ENCODE results near the gene KREMEN2.
A peak's percentile ranks its signal among the peaks of the same experiment; 100 is the strongest.

The KREMEN2 gene

DNA sequence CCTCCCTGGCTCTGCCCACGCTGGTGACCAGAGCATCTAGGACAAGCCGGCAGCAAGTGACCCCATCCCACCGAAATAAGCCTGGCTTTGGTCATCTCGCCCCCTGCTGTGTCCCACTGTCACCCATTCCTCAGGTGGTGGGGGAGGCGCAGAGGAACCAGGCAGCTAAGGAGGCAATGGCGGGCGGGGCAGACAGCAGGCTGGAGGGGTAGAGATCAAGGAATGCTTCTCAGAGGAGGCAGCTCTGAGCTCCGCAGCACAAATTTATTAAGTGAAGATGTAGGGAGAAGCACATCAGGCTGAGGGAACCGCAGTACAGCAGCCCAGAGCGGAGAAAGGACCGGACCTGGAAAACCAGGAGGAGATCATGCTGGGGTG lies 7.5 kb upstream of the KREMEN2 start:
- no peaks in the 10 kb centered on the region for H3K27me3 ChIP-seq (ENCODE audit: insufficient read depth, low read length, poor library complexity, severe bottlenecking)
- H2AFZ ChIP-seq (ENCODE audit: low read length) = peak overlapping the region; percentile 57; the same call in 1 of the 2 replicates
- no peaks in the 10 kb centered on the region for H3K36me3 ChIP-seq (ENCODE audit: insufficient read depth, low read length)
- peak overlapping the region; percentile 55 for H3K9ac ChIP-seq (ENCODE audit: low read depth, low read length, poor library complexity, severe bottlenecking)
- no peaks in the 10 kb centered on the region for H3K9me2 ChIP-seq (replicated peaks; ENCODE audit: low read depth, low read length)
- no peaks in the 10 kb centered on the region for H4K20me1 ChIP-seq (ENCODE audit: insufficient read depth, low read length, poor library complexity, severe bottlenecking)
- H3K4me1 ChIP-seq (ENCODE audit: insufficient read depth, low read length, poor library complexity, severe bottlenecking) = peaks cover 4% of the 10 kb centered on the region
- TF ChIP-seq, protein P1, sequence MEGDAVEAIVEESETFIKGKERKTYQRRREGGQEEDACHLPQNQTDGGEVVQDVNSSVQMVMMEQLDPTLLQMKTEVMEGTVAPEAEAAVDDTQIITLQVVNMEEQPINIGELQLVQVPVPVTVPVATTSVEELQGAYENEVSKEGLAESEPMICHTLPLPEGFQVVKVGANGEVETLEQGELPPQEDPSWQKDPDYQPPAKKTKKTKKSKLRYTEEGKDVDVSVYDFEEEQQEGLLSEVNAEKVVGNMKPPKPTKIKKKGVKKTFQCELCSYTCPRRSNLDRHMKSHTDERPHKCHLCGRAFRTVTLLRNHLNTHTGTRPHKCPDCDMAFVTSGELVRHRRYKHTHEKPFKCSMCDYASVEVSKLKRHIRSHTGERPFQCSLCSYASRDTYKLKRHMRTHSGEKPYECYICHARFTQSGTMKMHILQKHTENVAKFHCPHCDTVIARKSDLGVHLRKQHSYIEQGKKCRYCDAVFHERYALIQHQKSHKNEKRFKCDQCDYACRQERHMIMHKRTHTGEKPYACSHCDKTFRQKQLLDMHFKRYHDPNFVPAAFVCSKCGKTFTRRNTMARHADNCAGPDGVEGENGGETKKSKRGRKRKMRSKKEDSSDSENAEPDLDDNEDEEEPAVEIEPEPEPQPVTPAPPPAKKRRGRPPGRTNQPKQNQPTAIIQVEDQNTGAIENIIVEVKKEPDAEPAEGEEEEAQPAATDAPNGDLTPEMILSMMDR (conservative IDR thresholded peaks at IDR 0.05; ENCODE audit: low read length) = no peak
- H3K4me3 ChIP-seq (ENCODE audit: low read length, poor library complexity, severe bottlenecking) = no peak overlapping the region
- no peaks in the 10 kb centered on the region for H3F3A ChIP-seq (ENCODE audit: low read depth)
- no peaks in the 10 kb centered on the region for H3K79me2 ChIP-seq (ENCODE audit: insufficient read depth, low read length)
- H3K4me2 ChIP-seq (ENCODE audit: low read depth, low read length, poor library complexity, severe bottlenecking) = peak overlapping the region; percentile 65
- no peaks in the 10 kb centered on the region for H3K9me3 ChIP-seq (ENCODE audit: insufficient read depth, low read depth, low read length)

DNA sequence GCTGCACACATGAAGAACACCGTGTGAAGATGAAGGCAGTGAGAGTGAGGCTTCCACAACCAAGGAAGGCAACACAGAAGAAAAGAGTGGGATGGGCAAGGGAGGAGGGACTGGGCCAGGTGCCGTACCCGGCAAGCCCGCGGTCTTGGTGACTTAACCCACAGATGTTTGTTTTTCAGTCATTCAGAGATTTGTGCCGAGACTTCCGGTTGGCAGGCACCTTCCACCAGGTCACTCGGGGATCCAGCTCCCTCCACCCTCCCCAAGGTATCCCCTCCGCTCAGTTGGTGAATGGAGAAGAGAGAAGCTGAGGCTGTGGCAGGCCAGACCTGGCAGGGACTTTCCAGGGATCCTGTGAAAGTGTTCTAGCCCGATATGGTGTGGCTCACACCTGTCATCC lies 4.9 kb upstream of the KREMEN2 start:
- Histone ChIP-seq H3K4me3 (ENCODE audit: low read length, poor library complexity, severe bottlenecking) (no peak overlapping the region), H3K9me3 (ENCODE audit: insufficient read depth, low read depth, low read length) (no peaks in the 10 kb centered on the region), H3K9ac (ENCODE audit: low read depth, low read length, poor library complexity, severe bottlenecking) (no peak overlapping the region), H3F3A (ENCODE audit: low read depth) (no peaks in the 10 kb centered on the region), H4K20me1 (ENCODE audit: insufficient read depth, low read length, poor library complexity, severe bottlenecking) (no peaks in the 10 kb centered on the region), H2AFZ (ENCODE audit: low read length) (no peak overlapping the region), H3K4me2 (ENCODE audit: low read depth, low read length, poor library complexity, severe bottlenecking) (no peak overlapping the region), H3K36me3 (ENCODE audit: insufficient read depth, low read length) (no peaks in the 10 kb centered on the region), H3K27me3 (ENCODE audit: insufficient read depth, low read length, poor library complexity, severe bottlenecking) (no peaks in the 10 kb centered on the region), H3K79me2 (ENCODE audit: insufficient read depth, low read length) (no peaks in the 10 kb centered on the region), H3K4me1 (ENCODE audit: insufficient read depth, low read length, poor library complexity, severe bottlenecking) (peaks cover 4% of the 10 kb centered on the region), H3K9me2 (replicated peaks; ENCODE audit: low read depth, low read length) (no peaks in the 10 kb centered on the region)
- no peak for TF ChIP-seq EZH2phosphoT487 (IDR thresholded peaks at IDR 0.05; ENCODE audit: borderline replicate concordance)
- TF ChIP-seq, protein P1 (conservative IDR thresholded peaks at IDR 0.05; ENCODE audit: low read length) = no peak

GRCh38 chr16:2960183-2961010 lies 3.7 kb upstream of the KREMEN2 start:
- H3K4me2 ChIP-seq (ENCODE audit: low read depth, low read length, poor library complexity, severe bottlenecking) = no peak overlapping the region
- no peaks in the 10 kb centered on the region for H3K27me3 ChIP-seq (ENCODE audit: insufficient read depth, low read length, poor library complexity, severe bottlenecking)
- H3K9ac ChIP-seq (ENCODE audit: low read depth, low read length, poor library complexity, severe bottlenecking) = no peak overlapping the region

More at GRCh38 chr16:2960183-2961010, 3.7 kb upstream of the KREMEN2 start:
- no peaks in the 10 kb centered on the region for H3K9me2 ChIP-seq (replicated peaks; ENCODE audit: low read depth, low read length)
- no peaks in the 10 kb centered on the region for H3K36me3 ChIP-seq (ENCODE audit: insufficient read depth, low read length)
- no peaks in the 10 kb centered on the region for H3K79me2 ChIP-seq (ENCODE audit: insufficient read depth, low read length)
- no peaks in the 10 kb centered on the region for H4K20me1 ChIP-seq (ENCODE audit: insufficient read depth, low read length, poor library complexity, severe bottlenecking)
- no peaks in the 10 kb centered on the region for H3F3A ChIP-seq (ENCODE audit: low read depth)
- no peak overlapping the region for H3K4me3 ChIP-seq (ENCODE audit: low read length, poor library complexity, severe bottlenecking)
- H2AFZ ChIP-seq (ENCODE audit: low read length) = no peak overlapping the region
- TF ChIP-seq, protein P1 (conservative IDR thresholded peaks at IDR 0.05; ENCODE audit: low read length) = no peak
- no peak for TF ChIP-seq EZH2phosphoT487 (IDR thresholded peaks at IDR 0.05; ENCODE audit: borderline replicate concordance)
- peaks cover 4% of the 10 kb centered on the region for H3K4me1 ChIP-seq (ENCODE audit: insufficient read depth, low read length, poor library complexity, severe bottlenecking)
- no peaks in the 10 kb centered on the region for H3K9me3 ChIP-seq (ENCODE audit: insufficient read depth, low read depth, low read length)
